Duodenal mucosa (tissue), 2 donors: ENCODE results near the gene AFAP1.

Source experiments
- H3K27ac ChIP-seq: one replicate; pipeline ENCODE4 v1.7.0; 2013; ENCODE audit warnings: low read depth, low read length
- H3K27me3 ChIP-seq, 2 donors: one replicate each; pipeline ENCODE4 v1.7.0; 2013; ENCODE audit warnings: low read length in 2 of 2, control low read depth in 1 of 2; ENCODE audit not compliant: insufficient read depth in 2 of 2, control insufficient read depth in 1 of 2
- H3K36me3 ChIP-seq, 2 donors: one replicate each; pipeline ENCODE4 v1.7.0; 2013; ENCODE audit warnings: low read length in 2 of 2, control low read depth in 1 of 2; ENCODE audit not compliant: insufficient read depth in 2 of 2, control insufficient read depth in 1 of 2
- H3K4me1 ChIP-seq, 2 donors: one replicate each; pipeline ENCODE4 v1.7.0; 2013; ENCODE audit warnings: low read length in 2 of 2, control low read depth in 1 of 2; ENCODE audit not compliant: insufficient read depth in 2 of 2, control insufficient read depth in 1 of 2
- H3K4me3 ChIP-seq, 2 donors: one replicate each; pipeline ENCODE4 v1.7.0; 2013; ENCODE audit warnings: low read length in 2 of 2, low read depth in 1 of 2
- H3K9ac ChIP-seq, 2 donors: one replicate each; pipeline ENCODE4 v1.7.0; 2013; ENCODE audit warnings: low read length in 2 of 2, low read depth in 1 of 2
- H3K9me3 ChIP-seq, 2 donors: one replicate each; pipeline ENCODE4 v1.7.0; 2013; ENCODE audit warnings: low read length in 2 of 2, control low read depth in 1 of 2; ENCODE audit not compliant: control insufficient read depth in 1 of 2

The AFAP1 gene

DNA sequence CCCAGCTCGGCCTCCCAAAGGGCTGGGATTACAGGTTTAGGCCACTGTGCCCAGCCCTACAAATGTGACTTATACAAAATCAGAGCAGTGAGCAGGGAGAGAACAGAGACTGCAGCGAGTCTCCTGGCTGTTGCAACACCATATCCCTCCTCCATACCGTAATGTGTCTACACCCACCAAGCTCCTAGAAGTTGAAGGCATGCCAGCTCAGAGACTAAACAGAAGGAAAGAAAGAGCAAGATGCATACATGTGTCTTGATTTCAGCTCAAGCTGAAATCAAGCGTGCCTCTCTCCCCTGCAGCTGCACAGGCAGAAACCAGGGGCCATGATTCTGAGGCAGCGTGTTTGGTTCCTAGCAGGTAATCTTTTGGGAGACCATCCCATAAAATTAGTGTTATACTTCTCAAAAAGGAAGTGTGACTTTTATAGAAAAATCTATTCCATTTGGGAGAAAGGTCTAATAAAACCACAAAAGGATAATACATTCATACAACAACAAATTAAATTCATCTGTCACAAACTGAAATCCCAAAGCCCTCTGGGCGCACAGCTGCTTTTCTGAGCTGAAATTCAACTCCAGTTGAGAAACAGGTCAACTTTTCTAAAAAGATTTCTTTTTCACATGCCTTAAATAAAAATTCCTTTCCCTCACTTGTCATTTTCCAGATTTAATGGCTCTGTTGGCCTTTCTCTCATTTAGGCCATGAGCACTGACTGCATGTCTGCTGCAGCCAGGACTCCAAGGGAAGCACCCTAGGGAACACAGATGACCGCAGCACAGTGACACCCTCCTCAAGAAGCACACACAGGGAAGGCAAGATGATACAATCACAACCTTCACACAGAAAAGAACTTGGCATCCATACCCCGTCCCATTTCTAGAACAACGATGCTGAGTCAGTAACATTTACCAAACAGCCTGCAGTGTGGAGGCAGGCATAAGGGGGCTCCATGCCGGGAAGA, 34.4 kb downstream of the AFAP1 start:
- Histone ChIP-seq H3K9ac (no peak overlapping the region), H3K9me3 (no peaks in the 10 kb centered on the region)

DNA sequence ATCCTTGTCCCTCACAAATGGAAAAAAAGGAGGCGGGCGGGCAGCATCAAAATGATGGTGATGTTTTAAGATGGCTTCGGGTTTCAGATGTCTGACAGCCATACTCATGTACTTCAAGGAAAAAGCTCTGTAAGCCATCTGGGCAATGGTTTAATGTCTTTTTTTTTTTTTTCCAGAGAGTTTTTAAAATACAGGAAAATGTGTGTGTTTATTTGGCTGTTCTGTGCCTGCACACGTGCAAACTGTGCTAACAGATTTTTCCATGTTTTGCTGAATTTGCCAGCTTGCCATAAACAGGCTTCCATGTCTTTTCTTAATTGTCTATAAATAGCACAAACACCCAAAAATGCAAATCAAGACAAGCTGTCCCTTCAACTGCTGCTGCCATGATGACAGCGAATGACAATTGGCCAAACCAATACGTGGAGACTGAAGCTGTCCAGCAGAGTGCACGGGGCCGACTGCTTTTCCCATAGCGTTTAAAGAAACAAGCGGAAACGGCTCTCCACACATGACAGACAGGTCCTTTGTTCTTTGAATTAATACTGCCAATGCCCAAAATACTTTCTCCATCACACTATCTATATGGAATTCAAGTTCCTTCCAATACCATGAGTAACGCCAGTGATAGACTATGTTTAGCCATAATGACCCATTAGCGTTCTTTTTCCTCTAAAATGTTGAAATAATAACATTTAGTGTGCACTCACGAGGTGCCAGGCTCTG, 35.7 kb downstream of the AFAP1 start:
- H3K4me3 ChIP-seq = no peak overlapping the region
- no peak overlapping the region for H3K27ac ChIP-seq
- peaks cover 0 to 4% of the 10 kb centered on the region in 2 donors for H3K4me1 ChIP-seq
- no peaks in the 10 kb centered on the region for H3K36me3 ChIP-seq
- H3K27me3 ChIP-seq = no peaks in the 10 kb centered on the region
- H3K9me3 ChIP-seq = no peaks in the 10 kb centered on the region
- no peak overlapping the region for H3K9ac ChIP-seq

More for the DNA sequence above, 34.4 kb downstream of the AFAP1 start:
- Histone ChIP-seq H3K4me1 (peaks cover 8 to 11% of the 10 kb centered on the region in 2 donors), H3K4me3 (no peak overlapping the region), H3K27ac (no peak overlapping the region), H3K27me3 (no peaks in the 10 kb centered on the region), H3K36me3 (no peaks in the 10 kb centered on the region)

DNA sequence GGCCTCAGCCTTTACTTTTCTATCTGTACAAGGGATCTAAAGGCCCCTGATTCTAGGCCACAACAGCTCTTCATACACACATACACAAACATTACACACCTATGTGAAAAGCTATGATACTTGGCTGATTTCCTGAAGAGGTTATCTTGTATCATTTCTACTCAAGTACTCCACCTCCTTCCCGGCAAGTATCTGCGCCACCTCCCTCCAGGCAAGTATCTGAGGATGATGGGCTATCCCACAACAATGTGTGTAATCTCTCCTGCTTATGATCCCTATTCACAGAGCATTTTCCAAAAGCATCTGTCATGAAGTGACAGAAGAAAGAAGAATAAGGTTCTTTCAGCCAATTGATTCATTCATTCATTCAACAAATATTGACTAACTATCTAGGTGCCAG, 36.8 kb downstream of the AFAP1 start:
- no peaks in the 10 kb centered on the region for H3K27me3 ChIP-seq
- peaks cover 0 to 4% of the 10 kb centered on the region in 2 donors for H3K4me1 ChIP-seq
- no peak overlapping the region for H3K27ac ChIP-seq
- H3K36me3 ChIP-seq = no peaks in the 10 kb centered on the region
- H3K4me3 ChIP-seq = no peak overlapping the region
- no peak overlapping the region for H3K9ac ChIP-seq
- no peaks in the 10 kb centered on the region for H3K9me3 ChIP-seq

DNA sequence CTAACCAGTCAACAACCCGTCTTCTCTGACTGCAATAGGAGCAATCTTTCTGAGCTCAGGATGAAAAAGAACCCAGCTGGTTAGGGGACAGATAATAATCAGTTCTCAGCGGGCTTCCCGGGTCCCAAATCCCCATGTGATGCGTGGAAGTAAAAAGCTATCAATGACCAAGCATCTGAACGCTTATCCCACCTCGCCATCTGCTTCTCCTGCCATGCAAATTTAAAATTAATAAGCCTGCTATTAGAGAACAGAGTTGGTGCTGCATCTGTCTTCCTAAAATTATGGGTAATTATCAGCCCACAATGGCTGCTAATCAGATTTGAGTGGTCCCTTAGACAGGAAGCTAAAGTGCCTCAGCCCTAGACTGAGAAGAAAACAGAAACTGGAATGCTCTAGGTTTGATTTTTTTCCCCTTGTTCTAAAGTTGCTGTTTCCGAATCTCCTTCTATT, 37.5 kb downstream of the AFAP1 start:
- Histone ChIP-seq H3K27me3 (no peaks in the 10 kb centered on the region), H3K9me3 (no peaks in the 10 kb centered on the region), H3K9ac (no peak overlapping the region), H3K4me3 (no peak overlapping the region), H3K27ac (no peak overlapping the region), H3K4me1 (peaks cover 0 to 4% of the 10 kb centered on the region in 2 donors), H3K36me3 (no peaks in the 10 kb centered on the region)

DNA sequence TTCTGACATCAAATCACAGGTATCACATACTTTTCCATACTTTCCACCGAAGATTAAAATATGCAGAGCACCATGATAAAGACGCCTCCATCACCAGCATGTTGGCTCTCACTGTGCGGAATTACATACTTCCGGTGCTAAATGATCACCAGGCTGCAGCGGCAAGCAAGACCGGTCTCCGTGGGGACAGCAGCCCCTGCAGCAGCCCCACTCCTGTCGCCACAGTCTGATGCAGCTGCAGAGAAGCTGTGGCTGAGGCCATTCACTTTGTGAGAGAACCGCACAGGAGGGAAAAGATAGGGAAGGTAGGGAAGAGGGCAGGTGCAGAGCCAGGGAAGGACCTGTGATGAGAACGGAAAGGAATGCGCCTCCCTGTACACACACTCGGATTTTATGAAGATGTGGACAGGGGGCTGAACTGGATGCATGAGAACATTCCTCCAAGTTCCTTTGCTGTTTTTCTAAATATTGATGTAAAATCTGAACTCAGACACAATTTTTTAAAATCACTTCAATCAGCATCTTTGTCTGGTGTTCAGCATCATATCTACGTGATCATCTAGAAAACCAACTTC, 38.3 kb downstream of the AFAP1 start:
- Histone ChIP-seq H3K27ac (no peak overlapping the region), H3K36me3 (no peaks in the 10 kb centered on the region), H3K4me1 (peaks cover 0 to 4% of the 10 kb centered on the region in 2 donors), H3K4me3 (no peak overlapping the region), H3K9ac (no peak overlapping the region), H3K27me3 (no peaks in the 10 kb centered on the region), H3K9me3 (no peaks in the 10 kb centered on the region)

DNA sequence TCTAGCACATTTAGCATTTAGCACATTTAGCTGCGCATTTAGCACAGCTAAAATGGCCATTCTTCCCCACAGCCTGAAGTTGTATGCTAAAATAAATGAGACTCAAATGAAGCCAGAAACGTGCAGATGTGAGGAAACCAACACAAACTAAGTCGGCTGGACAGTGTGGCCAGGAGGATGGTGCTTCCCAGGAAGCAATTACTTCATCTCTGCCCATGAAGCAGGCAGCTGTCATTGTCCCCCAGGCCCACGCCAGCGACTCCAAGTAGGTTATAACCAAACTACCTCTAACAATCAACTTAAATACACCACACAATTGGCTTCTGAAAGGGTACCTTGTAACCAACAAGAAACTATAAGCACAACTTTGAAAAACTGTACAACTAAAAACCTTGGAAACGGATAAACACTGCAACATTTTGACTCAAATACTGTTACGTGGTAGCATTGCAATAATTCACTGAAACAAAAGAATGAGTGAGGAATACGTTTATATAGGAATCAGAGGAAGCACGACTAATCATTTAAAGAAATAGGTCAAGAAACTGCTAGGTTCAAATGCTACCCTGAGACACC, 39.2 kb downstream of the AFAP1 start:
- Histone ChIP-seq H3K4me1 (peaks cover 0 to 4% of the 10 kb centered on the region in 2 donors), H3K9me3 (no peaks in the 10 kb centered on the region), H3K27me3 (no peaks in the 10 kb centered on the region), H3K9ac (no peak overlapping the region), H3K4me3 (no peak overlapping the region), H3K27ac (no peak overlapping the region), H3K36me3 (no peaks in the 10 kb centered on the region)

DNA sequence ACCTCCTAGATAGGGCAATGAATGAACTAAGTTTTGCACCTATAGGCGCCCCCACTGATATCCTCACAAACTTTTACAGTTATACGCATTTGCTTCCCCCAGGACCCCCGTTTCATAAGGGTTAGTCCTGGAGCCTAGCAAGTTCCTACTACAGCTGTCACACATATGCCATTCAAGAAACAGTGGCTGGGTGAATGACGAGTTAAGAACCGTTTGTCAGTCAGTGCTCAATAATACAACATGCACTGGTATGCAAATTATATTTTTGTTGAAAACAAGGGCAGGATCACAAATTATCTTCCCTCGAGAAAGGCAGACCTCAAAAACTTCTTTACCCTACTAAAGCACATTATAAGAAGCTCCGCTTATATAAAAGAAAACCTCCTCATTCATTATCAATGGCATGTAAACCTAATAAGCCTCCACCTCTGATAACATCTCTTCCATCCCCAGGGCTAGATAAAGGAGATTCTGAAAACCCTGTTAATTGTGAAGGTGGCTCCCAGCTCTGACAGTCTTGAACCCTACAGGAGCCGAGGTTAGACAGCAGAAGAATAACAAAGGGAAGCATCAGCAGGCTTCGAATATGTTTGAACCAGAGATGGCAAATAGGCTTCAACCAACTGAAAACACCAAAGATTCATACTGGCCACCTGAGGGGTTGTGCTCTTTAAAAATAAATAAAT, 40.3 kb downstream of the AFAP1 start:
- H3K4me3 ChIP-seq = no peak overlapping the region
- H3K36me3 ChIP-seq = no peaks in the 10 kb centered on the region
- no peak overlapping the region for H3K27ac ChIP-seq
- H3K4me1 ChIP-seq = peaks cover 0 to 4% of the 10 kb centered on the region in 2 donors
- H3K27me3 ChIP-seq = no peaks in the 10 kb centered on the region
- no peak overlapping the region for H3K9ac ChIP-seq
- H3K9me3 ChIP-seq = no peaks in the 10 kb centered on the region

DNA sequence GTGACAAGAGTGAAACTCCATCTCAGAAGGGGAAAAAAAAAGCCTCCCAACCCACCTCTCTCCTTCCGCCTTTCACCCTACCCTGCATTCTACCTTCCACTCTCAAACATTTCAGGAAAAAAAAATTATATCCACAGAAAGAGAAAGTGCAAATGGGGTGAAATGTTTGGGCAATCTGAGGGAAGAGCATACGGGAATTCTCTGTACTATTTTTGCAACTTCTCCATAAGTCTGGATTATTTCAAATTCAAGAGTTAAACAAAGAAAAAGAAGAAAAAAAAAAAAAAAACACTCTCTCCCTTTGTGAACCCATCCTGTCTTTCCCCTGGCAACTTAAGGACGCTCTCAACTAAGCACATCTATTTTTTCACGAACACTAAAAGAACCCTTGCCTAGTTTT, 41.3 kb downstream of the AFAP1 start:
- Histone ChIP-seq H3K27ac (no peak overlapping the region), H3K36me3 (no peaks in the 10 kb centered on the region), H3K4me1 (peaks cover 0 to 4% of the 10 kb centered on the region in 2 donors), H3K9ac (no peak overlapping the region), H3K9me3 (no peaks in the 10 kb centered on the region), H3K27me3 (no peaks in the 10 kb centered on the region), H3K4me3 (no peak overlapping the region)

DNA sequence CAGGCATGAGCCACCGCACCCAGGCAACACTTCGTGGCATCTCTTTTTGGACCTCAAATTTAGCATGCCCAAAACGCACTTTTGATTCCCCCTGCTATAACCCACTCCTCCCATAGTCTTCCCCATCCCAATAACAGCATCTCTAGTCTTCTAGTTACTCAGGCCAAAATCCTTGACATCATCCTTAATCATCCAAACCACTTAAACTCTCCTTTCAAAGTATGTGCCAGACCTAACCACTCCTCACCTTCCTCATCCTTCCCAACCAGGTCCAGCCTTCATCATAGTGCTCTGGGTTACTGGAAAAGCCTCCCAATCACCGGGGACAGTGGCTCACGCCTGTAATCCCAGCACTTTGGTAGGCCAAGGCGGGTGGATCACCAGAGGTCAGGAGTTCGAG, 41.9 kb downstream of the AFAP1 start:
- Histone ChIP-seq H3K9ac (no peak overlapping the region), H3K27me3 (no peaks in the 10 kb centered on the region), H3K4me3 (no peak overlapping the region), H3K9me3 (no peaks in the 10 kb centered on the region), H3K36me3 (no peaks in the 10 kb centered on the region), H3K4me1 (peaks cover 0 to 3% of the 10 kb centered on the region in 2 donors), H3K27ac (no peak overlapping the region)
